Ectodermal cell (in vitro differentiated cells): ENCODE measurements around the gene PCDH15.

Experiments
- H3K27ac ChIP-seq: 2 replicates; pipeline ENCODE4 v1.7.0; 2013; ENCODE audit warnings: mild to moderate bottlenecking, low read depth, low read length; ENCODE audit not compliant: insufficient read depth, poor library complexity, severe bottlenecking
- H3K27me3 ChIP-seq: 2 replicates; pipeline ENCODE4 v1.7.0; 2013; ENCODE audit warnings: mild to moderate bottlenecking, low read length; ENCODE audit not compliant: insufficient read depth, control insufficient read depth, poor library complexity, severe bottlenecking
- H3K36me3 ChIP-seq: one replicate; pipeline ENCODE4 v1.7.0; 2013; ENCODE audit warnings: low read length; ENCODE audit not compliant: control insufficient read depth, insufficient read depth
- H3K4me1 ChIP-seq: one replicate; pipeline ENCODE4 v1.7.0; 2013; ENCODE audit warnings: low read length; ENCODE audit not compliant: control insufficient read depth, insufficient read depth
- H3K4me3 ChIP-seq: 2 replicates; pipeline ENCODE4 v1.7.0; 2013; ENCODE audit warnings: low read depth, low read length, control low read depth; ENCODE audit not compliant: insufficient read depth
- H3K9me3 ChIP-seq: 2 replicates; pipeline ENCODE4 v1.7.0; 2013; ENCODE audit warnings: mild to moderate bottlenecking, low read length, moderate library complexity; ENCODE audit not compliant: control insufficient read depth
- WGBS, 2 experiments: methylation state at CpG; one replicate each; pipeline ENCODE4 v1.1.7; 2013; ENCODE audit warnings: missing lambda C conversion rate in 2 of 2; 5-methylcytosine and 5-hydroxymethylcytosine counted together

The PCDH15 gene

GRCh38 chr10:54066646-54067045 is 734.4 kb downstream of the PCDH15 start:
- H3K36me3 ChIP-seq, result no peaks in the 10 kb centered on the region
- no peaks in the 10 kb centered on the region for H3K9me3 ChIP-seq
- H3K4me1 ChIP-seq, result no peaks in the 10 kb centered on the region
- H3K4me3 ChIP-seq, result no peak overlapping the region
- no peaks in the 10 kb centered on the region for H3K27me3 ChIP-seq
- no peak overlapping the region for H3K27ac ChIP-seq

GRCh38 chr10:54065106-54065505 is 735.9 kb downstream of the PCDH15 start:
- Histone ChIP-seq H3K36me3 (no peaks in the 10 kb centered on the region), H3K4me1 (no peaks in the 10 kb centered on the region), H3K4me3 (no peak overlapping the region), H3K27ac (no peak overlapping the region), H3K9me3 (no peaks in the 10 kb centered on the region), H3K27me3 (no peaks in the 10 kb centered on the region)

- Histone ChIP-seq H3K4me3 (no peak overlapping the region), H3K27ac (no peak overlapping the region), H3K9me3 (no peaks in the 10 kb centered on the region), H3K27me3 (no peaks in the 10 kb centered on the region), H3K4me1 (no peaks in the 10 kb centered on the region), H3K36me3 (no peaks in the 10 kb centered on the region)
- WGBS, 2 experiments, result 90 to 96% methylated on average over 5 of the region's 5 CpGs
Observed at GRCh38 chr10:54064215-54064614, 736.8 kb downstream of the PCDH15 start.

- H3K36me3 ChIP-seq, result no peaks in the 10 kb centered on the region
- H3K4me3 ChIP-seq, result no peak overlapping the region
- H3K27me3 ChIP-seq, result no peaks in the 10 kb centered on the region
- no peak overlapping the region for H3K27ac ChIP-seq
- no peaks in the 10 kb centered on the region for H3K9me3 ChIP-seq
- H3K4me1 ChIP-seq, result no peaks in the 10 kb centered on the region
- 96 to 97% methylated on average over 14 of the region's 14 CpGs for WGBS, 2 experiments
Observed at GRCh38 chr10:54063514-54063913, 737.5 kb downstream of the PCDH15 start.

GRCh38 chr10:54060572-54060971 is 740.5 kb downstream of the PCDH15 start:
- Histone ChIP-seq H3K27me3 (no peaks in the 10 kb centered on the region), H3K27ac (no peak overlapping the region), H3K4me1 (no peaks in the 10 kb centered on the region), H3K4me3 (no peak overlapping the region), H3K9me3 (no peaks in the 10 kb centered on the region), H3K36me3 (no peaks in the 10 kb centered on the region)
- 89 to 97% methylated on average over 5 of the region's 5 CpGs for WGBS, 2 experiments

- Histone ChIP-seq H3K27ac (no peak overlapping the region), H3K4me3 (no peak overlapping the region), H3K4me1 (no peaks in the 10 kb centered on the region), H3K36me3 (no peaks in the 10 kb centered on the region), H3K27me3 (no peaks in the 10 kb centered on the region), H3K9me3 (no peaks in the 10 kb centered on the region)
- WGBS, 2 experiments, result 92 to 100% methylated on average over 2 of the region's 2 CpGs
Observed at GRCh38 chr10:54057357-54057756, 743.7 kb downstream of the PCDH15 start.

- Histone ChIP-seq H3K4me3 (no peak overlapping the region), H3K4me1 (no peaks in the 10 kb centered on the region), H3K36me3 (no peaks in the 10 kb centered on the region), H3K9me3 (no peaks in the 10 kb centered on the region), H3K27me3 (no peaks in the 10 kb centered on the region), H3K27ac (no peak overlapping the region)
- 94% methylated on average over 4 to 5 of the region's 5 CpGs for WGBS, 2 experiments
Observed at GRCh38 chr10:54026340-54026739, 774.7 kb downstream of the PCDH15 start.

GRCh38 chr10:54011117-54011516 is 789.9 kb downstream of the PCDH15 start:
- no peaks in the 10 kb centered on the region for H3K36me3 ChIP-seq
- no peak overlapping the region for H3K4me3 ChIP-seq
- WGBS, 2 experiments, result 89 to 98% methylated on average over 1 of the region's 1 CpG
- no peak overlapping the region for H3K27ac ChIP-seq
- H3K27me3 ChIP-seq, result no peaks in the 10 kb centered on the region
- no peaks in the 10 kb centered on the region for H3K9me3 ChIP-seq
- no peaks in the 10 kb centered on the region for H3K4me1 ChIP-seq

- Histone ChIP-seq H3K27me3 (no peaks in the 10 kb centered on the region), H3K27ac (no peak overlapping the region), H3K4me1 (no peaks in the 10 kb centered on the region), H3K4me3 (no peak overlapping the region), H3K9me3 (no peaks in the 10 kb centered on the region), H3K36me3 (no peaks in the 10 kb centered on the region)
- WGBS, 2 experiments, result 85 to 92% methylated on average over 5 of the region's 5 CpGs
Observed at GRCh38 chr10:54010337-54010933, 790.6 kb downstream of the PCDH15 start.

- no peaks in the 10 kb centered on the region for H3K36me3 ChIP-seq
- H3K27me3 ChIP-seq, result no peaks in the 10 kb centered on the region
- no peaks in the 10 kb centered on the region for H3K4me1 ChIP-seq
- H3K9me3 ChIP-seq, result no peaks in the 10 kb centered on the region
- H3K4me3 ChIP-seq, result no peak overlapping the region
- no peak overlapping the region for H3K27ac ChIP-seq
- WGBS, 2 experiments, result 96 to 98% methylated on average over 3 of the region's 3 CpGs
Observed at GRCh38 chr10:54009672-54010071, 791.4 kb downstream of the PCDH15 start.

- Histone ChIP-seq H3K4me1 (no peaks in the 10 kb centered on the region), H3K27ac (no peak overlapping the region), H3K36me3 (no peaks in the 10 kb centered on the region), H3K27me3 (no peaks in the 10 kb centered on the region), H3K4me3 (no peak overlapping the region), H3K9me3 (no peaks in the 10 kb centered on the region)
- 83 to 100% methylated on average over 1 of the region's 1 CpG for WGBS, 2 experiments
Observed at GRCh38 chr10:54002077-54002476, 799.0 kb downstream of the PCDH15 start.
